ENCODE data around the gene INTS12.
"Not testable (repeated sequence)": the region's sequence is repeated elsewhere in the genome, so short reads cannot be mapped to it uniquely, and the experiment has no call there.

Gene INTS12

DNA sequence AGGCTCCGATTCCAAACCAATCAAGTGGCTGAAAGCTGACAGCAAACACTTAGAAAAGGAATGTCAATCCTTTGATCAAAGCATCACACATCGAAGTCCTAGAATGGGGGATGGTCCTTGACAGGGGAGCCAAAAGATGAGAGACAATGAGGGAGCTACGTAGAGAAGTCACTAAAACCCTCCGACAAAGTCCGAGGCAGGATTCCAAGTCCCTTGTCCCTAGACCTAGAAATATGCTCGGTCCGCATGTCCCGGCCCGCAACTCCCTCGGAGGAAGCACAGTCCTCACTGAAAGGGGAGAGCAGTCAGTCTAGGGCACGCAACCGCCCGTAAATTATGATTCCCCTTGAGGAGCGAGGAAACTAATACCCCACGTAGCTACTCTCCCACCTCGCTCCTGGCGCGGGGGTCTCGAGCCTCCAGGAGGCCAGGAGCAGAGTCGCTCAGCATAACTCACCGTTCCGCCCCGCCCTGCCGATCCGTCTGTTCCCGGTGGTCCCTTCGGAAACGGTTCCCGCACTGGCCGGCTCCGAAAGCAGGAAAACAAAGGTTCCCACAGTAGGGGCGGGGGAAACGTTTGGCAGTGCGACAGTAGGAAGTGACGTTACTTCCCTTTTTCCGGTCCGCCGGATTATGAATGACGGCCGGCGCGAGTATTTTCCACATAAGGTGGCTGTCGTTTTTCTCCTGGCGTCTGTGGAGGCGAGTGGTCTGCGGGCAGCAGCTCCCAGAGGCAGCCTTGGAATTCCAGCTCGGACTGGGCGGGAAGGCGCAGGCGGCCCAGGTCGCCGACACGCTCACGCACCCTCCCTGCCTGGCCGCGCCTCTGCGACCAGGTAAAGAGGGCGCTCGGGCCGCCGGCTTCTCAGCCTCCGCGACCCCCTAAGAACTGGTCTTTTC is at the start of gene INTS12, which contains the start of gene GSTCD:
TSS of gene INTS12 (minus strand) at position 509 of the 900 bp plus-strand sequence. CDS start 8,684 bp downstream, outside the sequence.
TSS of gene GSTCD (plus strand) at position 604 of the 900 bp plus-strand sequence. CDS start 8,830 bp downstream, outside the sequence.
- DNase-seq = peak; percentile 47

GRCh38 chr4:105755375-105755774 is 46.9 kb upstream of the INTS12 start:
- no peak for DNase-seq

- no peak for DNase-seq
These were observed 44.9 kb upstream of the INTS12 start for GRCh38 chr4:105753361-105753760.

- DNase-seq = no peak
These were observed 43.3 kb upstream of the INTS12 start for GRCh38 chr4:105751718-105752299.

DNA sequence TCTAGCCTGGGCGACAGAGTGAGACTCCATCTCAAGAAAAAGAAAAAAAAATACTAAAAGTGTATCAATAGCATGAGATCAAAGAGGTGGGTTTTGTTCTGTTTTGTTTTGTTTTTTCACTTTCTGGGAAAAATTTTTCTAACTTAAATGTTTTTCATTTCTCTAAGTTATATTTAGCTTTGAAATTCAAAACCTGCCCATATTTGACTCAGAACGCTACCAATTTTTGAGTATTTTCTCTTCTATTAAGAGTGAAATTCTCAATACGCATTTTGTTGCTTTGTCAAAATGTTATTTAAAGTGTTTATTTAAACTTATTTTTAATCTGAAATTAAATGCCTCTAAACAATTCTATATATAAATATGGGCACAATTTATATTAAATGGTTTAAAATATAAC is 39.7 kb upstream of the INTS12 start:
- DNase-seq = no peak

DNA sequence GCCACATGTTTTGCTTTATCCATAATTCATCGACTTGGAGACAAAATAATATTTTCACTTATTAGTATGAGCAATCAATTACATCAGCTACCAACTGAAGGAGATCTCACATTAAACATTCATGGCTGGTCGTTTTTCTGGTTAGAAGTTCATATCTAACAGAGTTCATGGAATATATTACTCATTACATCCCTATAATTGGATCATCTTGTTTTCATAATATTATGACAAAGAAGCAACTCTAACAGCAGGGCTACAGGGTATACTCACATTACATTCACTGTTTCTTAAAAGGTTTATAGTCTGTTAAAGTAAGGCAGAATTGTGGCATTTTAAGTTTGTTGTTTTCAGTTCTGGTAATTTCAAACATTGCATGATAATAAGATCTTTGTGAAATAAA is 33.1 kb upstream of the INTS12 start:
- DNase-seq = no peak

DNA sequence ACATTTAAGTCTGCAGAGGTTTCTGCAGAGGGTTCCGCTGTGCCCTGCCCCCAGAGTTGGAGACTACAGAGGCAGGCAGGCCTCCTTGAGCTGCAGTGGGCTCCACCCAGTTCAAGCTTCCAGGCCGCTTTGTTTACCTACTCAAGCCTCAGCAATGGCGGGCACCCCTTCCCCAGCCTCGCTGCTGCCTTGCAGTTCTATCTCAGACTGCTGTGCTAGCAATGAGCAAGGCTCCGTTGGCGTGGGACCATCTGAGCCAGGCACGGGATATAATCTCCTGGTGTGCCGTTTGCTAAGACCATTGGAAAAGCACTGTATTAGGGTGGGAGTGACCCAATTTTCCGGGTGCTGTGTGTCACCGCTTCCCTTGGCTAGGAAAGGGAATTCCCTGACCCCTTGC is 26.7 kb upstream of the INTS12 start:
- not testable (repeated sequence) for DNase-seq

GRCh38 chr4:105729895-105730294 is 21.4 kb upstream of the INTS12 start:
- not testable (repeated sequence) for DNase-seq

GRCh38 chr4:105725623-105726022 is 17.1 kb upstream of the INTS12 start:
- no peak for DNase-seq

GRCh38 chr4:105719204-105719603 is 10.7 kb upstream of the INTS12 start:
- no peak for DNase-seq

GRCh38 chr4:105715692-105716278 is 7.3 kb upstream of the INTS12 start:
- no peak for DNase-seq

GRCh38 chr4:105714932-105715331 is 6.4 kb upstream of the INTS12 start:
- no peak for DNase-seq

GRCh38 chr4:105714071-105714521 is 5.6 kb upstream of the INTS12 start:
- DNase-seq = no peak

DNA sequence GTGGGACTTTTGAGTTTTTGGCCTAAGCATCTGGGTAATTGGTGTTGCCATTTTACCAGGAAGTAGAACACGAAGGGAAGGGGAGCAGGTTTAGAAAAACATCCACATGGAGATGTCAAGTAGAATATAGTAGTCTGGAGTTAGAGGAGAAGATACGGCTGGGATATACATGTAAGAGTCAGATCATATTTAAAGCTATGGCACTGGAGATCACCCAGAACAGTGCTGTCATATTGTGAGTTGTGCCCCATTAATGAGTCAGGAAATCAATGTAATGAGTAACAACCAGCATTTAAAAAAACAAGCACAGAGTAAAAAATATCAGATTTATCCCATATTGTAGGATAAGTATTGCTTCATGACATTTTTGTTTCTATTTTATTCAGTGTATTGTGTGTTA is 4.3 kb upstream of the INTS12 start:
- no peak for DNase-seq

GRCh38 chr4:105710678-105711077 is 2.2 kb upstream of the INTS12 start:
- DNase-seq = no peak

GRCh38 chr4:105710012-105710600 is 1.6 kb upstream of the INTS12 start:
- no peak for DNase-seq

- DNase-seq = no peak
These were observed 577 bp upstream of the INTS12 start for GRCh38 chr4:105709081-105709450.

DNA sequence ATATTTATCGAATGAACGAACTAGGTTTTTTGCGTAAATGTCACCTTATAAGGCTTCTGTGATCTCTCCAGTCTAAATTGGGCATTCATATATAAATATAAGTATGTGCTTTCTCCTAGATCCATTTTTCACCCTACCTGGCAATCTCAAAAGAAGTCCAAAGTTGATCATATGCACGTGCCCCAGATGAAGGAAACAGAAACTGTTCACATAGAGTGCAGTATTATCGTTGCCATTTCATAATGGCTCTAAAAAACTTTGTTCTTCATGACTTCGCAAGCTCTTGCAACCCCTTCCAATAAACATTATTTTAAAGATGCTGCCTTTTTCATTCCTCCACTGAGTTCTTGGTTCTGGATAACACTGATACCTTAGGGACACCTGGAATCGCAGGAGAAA is 708 bp downstream of the INTS12 start:
- DNase-seq = no peak

- DNase-seq = no peak
These were observed 9.9 kb downstream of the INTS12 start for GRCh38 chr4:105698607-105699006.

GRCh38 chr4:105695832-105696231 is 12.7 kb downstream of the INTS12 start:
- not testable (repeated sequence) for DNase-seq

DNA sequence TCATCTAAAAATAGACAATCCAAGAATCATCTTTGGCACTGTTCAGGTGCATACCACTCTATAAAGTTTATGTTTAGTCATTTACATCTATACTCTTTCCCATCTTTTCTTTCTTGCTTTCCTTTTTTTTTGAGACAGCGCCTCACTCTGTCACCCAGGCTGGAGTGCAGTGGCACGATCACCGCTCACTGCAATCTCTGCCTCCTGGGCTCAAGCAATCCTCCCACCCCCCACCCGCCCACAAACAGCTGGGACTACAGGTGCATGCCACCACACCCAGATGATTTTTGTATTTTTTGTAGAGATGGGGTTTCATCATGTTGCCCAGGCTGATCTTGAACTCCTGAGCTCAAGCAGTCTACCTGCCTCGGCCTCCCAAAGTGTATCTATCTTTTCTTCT is 13.7 kb downstream of the INTS12 start:
- DNase-seq = not testable (repeated sequence)

- DNase-seq = no peak
These were observed 21.9 kb downstream of the INTS12 start for GRCh38 chr4:105686571-105686970.

DNA sequence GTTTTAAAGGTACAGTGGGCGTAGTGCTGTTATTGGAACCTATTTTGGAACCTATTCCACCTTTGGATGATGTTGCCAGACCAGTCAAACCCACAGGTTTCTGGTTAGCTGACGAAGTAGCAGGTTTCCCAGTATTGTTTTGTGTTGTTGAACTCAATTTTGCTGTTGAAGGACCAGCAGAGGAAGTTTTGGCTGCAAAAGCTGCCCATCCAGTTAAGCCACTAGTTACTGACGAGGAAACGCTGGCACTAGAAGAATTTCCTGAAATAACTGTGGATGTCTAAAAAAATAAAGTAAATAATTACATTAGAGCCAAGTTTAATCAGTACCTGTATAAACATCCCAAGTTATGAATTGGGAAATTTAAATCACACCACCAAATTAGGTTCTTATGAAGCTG is 25.5 kb downstream of the INTS12 start:
- no peak for DNase-seq
